Thoracic aorta (tissue), 2 donors: ENCODE measurements around the gene ELMO3. TPM values are rescaled to one million over a fixed set of nuclear protein-coding genes. Genes with fewer than 3 reads are reported as not detected.

Source experiments
- ATAC-seq: fragments of 150-250 bp; one replicate; pipeline ENCODE4 v1.8.0; 2017; ENCODE audit warnings: low read depth; ENCODE audit not compliant: insufficient number of reproducible peaks, low FRiP score
- DNase-seq: peaks from one replicate; pipeline ENCODE4 v3.0.0-alpha.2; 2020; ENCODE audit warnings: low spot score
- H3K27ac ChIP-seq, 2 donors: fragments of 200-600 bp; sonication (generic); 1 replicate in 1 of 2; 2 replicates in 1 of 2; pipeline ENCODE4 v1.5.1; 2016; ENCODE audit warnings: mild to moderate bottlenecking in 2 of 2, moderate library complexity in 2 of 2
- H3K27me3 ChIP-seq: fragments of 200-600 bp; sonication (generic); replicated peaks from 2 replicates; pipeline ENCODE4 v1.6.0; 2016; ENCODE audit warnings: mild to moderate bottlenecking; ENCODE audit not compliant: insufficient read depth
- H3K36me3 ChIP-seq: fragments of 200-600 bp; sonication (generic); one replicate; pipeline ENCODE4 v1.5.1; 2016
- H3K4me1 ChIP-seq, 2 donors: fragments of 200-600 bp; sonication (generic); 1 replicate in 1 of 2; 2 replicates in 1 of 2; pipeline versions ENCODE4 v1.5.1 to v1.6.0; 2016; ENCODE audit warnings: low read depth in 2 of 2, mild to moderate bottlenecking in 1 of 2; ENCODE audit not compliant: control insufficient read depth in 1 of 2
- H3K4me3 ChIP-seq: fragments of 200-600 bp; sonication (generic); 2 replicates; pipeline ENCODE4 v1.5.1; 2016; ENCODE audit warnings: mild to moderate bottlenecking
- H3K9me3 ChIP-seq: fragments of 200-600 bp; sonication (generic); 2 replicates; pipeline ENCODE4 v1.5.1; 2016
- total RNA-seq, 2 donors: library from RNA; depleted of rRNA; stranded (reverse); fragments of >200 nt; gene quantifications; one replicate each; pipeline versions ENCODE4 v1.1.0 to v1.2.3, GENCODE V29; 2016
- TF ChIP-seq, protein P1 (sequence below): fragments of 200-600 bp; sonication (generic); IDR thresholded peaks from one replicate; pipeline ENCODE4 v1.5.1; 2019; ENCODE audit warnings: antibody characterized with exemption

ELMO3 gene
- total RNA-seq, 2 donors from 2014 or later, result 1.4 TPM

DNA sequence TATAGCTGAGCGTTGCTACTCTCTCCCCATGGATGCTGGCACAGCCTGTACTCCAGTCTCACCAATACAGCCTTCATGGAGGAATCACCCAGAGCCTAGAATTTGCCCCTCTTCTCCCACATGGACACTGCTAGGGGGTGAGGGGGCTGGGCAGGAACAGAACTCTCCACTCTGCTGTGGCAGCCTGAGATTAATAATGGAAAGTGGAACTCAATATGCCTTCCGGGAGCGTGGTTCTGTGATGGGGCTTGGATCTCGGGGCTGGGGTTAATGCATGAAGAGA is 51.1 kb downstream of the ELMO3 start:
- TF ChIP-seq, protein P1, sequence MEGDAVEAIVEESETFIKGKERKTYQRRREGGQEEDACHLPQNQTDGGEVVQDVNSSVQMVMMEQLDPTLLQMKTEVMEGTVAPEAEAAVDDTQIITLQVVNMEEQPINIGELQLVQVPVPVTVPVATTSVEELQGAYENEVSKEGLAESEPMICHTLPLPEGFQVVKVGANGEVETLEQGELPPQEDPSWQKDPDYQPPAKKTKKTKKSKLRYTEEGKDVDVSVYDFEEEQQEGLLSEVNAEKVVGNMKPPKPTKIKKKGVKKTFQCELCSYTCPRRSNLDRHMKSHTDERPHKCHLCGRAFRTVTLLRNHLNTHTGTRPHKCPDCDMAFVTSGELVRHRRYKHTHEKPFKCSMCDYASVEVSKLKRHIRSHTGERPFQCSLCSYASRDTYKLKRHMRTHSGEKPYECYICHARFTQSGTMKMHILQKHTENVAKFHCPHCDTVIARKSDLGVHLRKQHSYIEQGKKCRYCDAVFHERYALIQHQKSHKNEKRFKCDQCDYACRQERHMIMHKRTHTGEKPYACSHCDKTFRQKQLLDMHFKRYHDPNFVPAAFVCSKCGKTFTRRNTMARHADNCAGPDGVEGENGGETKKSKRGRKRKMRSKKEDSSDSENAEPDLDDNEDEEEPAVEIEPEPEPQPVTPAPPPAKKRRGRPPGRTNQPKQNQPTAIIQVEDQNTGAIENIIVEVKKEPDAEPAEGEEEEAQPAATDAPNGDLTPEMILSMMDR, result no peak
- no peak for DNase-seq

DNA sequence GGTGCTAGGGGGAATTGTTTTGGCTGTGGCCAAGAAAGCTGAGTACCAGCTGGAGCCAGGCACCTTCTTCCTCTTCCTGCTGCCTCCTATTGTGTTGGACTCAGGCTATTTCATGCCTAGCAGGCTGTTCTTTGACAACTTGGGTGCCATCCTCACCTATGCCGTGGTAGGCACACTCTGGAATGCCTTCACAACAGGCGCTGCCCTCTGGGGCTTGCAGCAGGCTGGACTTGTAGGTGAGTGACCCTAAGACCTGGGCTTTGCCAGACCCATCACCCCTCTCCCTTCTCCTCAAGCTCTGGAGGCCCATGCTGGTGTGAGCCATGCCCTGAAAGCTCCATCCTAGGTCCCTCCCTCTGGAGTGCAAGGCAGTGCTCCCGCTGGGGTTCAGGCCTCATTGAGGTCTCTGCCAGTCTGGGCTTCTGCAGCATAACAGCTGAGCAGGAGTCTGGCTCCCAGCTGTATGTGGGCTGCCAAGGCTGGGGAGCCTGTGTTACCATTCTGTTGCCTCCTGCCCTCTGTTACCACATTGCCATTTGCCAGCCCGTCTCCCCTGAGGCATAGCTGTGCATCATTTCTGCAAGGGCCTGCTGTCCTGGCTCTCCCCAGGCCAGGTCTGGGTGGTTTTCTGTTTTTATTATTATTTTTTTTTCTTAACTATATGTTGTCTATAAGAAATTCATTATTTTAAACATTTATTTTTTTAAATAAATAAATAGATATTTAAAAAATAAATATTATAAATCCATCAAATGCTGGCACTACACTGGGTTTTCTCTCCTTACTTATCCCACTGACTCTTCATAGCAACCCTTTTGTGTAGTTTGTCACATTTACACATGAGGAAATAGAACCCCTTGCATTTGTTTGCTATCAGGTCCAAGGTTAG is 53.9 kb downstream of the ELMO3 start:
- no peaks in the 10 kb centered on the region for H3K9me3 ChIP-seq
- H3K36me3 ChIP-seq, result no peaks in the 10 kb centered on the region
- H3K4me3 ChIP-seq, result no peak overlapping the region
- H3K27me3 ChIP-seq, result no peaks in the 10 kb centered on the region
- TF ChIP-seq, protein P1, result no peak
- H3K4me1 ChIP-seq, result peaks cover 8 to 15% of the 10 kb centered on the region in 2 donors
- H3K27ac ChIP-seq, result no peak overlapping the region
- no peak for DNase-seq
- ATAC-seq, result no peak

More for the DNA sequence above, 51.1 kb downstream of the ELMO3 start:
- H3K9me3 ChIP-seq, result no peaks in the 10 kb centered on the region
- H3K4me1 ChIP-seq, result peaks cover 18 to 29% of the 10 kb centered on the region in 2 donors
- no peak overlapping the region for H3K4me3 ChIP-seq
- no peak for ATAC-seq
- no peaks in the 10 kb centered on the region for H3K27me3 ChIP-seq
- no peaks in the 10 kb centered on the region for H3K36me3 ChIP-seq
- no peak overlapping the region for H3K27ac ChIP-seq

Other genes starting within 250 kb of the ELMO3 start
- 1 to 10 TPM in 1 of 2 donors, under 1 TPM in 1; 0.63 to 1.1 TPM for gene CES3, start 237.9 kb upstream of the ELMO3 start, total RNA-seq
- 1 to 10 TPM; 7.4 to 9.5 TPM for gene CES4A, start 210.5 kb upstream of the ELMO3 start, total RNA-seq
- 10 to 100 TPM; 28.3 to 79.7 TPM for gene CBFB, start 170.0 kb upstream of the ELMO3 start, total RNA-seq
- gene PHAF1, start 89.2 kb upstream of the ELMO3 start, total RNA-seq, result 10 to 100 TPM; 15.6 to 27.2 TPM
- 10 to 100 TPM; 33.5 to 59.6 TPM for gene B3GNT9, start 48.1 kb upstream of the ELMO3 start, total RNA-seq
- gene TRADD, start 39.2 kb upstream of the ELMO3 start, total RNA-seq, result 10 to 100 TPM; 18.4 to 52.1 TPM
- gene FBXL8, start 39.2 kb upstream of the ELMO3 start, total RNA-seq, result 10 to 100 TPM; 25.6 to 40.2 TPM
- gene HSF4, start 34.4 kb upstream of the ELMO3 start, total RNA-seq, result 10 to 100 TPM; 44.1 to 87.5 TPM
- gene NOL3, start 28.6 kb upstream of the ELMO3 start, total RNA-seq, result 10 to 100 TPM; 43.5 to 80.8 TPM
- gene MATCAP1, start 15.2 kb upstream of the ELMO3 start, total RNA-seq, result 10 to 100 TPM; 13.7 to 28.4 TPM
- gene EXOC3L1, start 9.0 kb upstream of the ELMO3 start, total RNA-seq, result 1 to 10 TPM in 1 of 2 donors, under 1 TPM in 1; 0.68 to 1.5 TPM
- 100 to 1,000 TPM in 1 of 2 donors, 10 to 100 TPM in 1; 96.4 to 120 TPM for gene E2F4, start 7.0 kb upstream of the ELMO3 start, total RNA-seq
- 10 to 100 TPM; 21.2 to 32.2 TPM for gene TMEM208, start 28.0 kb downstream of the ELMO3 start, total RNA-seq
- 10 to 100 TPM; 28.5 to 31.7 TPM for gene FHOD1, start 48.4 kb downstream of the ELMO3 start, total RNA-seq
- gene SLC9A5, start 49.8 kb downstream of the ELMO3 start, total RNA-seq, result 1 to 10 TPM; 1.4 to 1.8 TPM
- gene PLEKHG4, start 80.4 kb downstream of the ELMO3 start, total RNA-seq, result 10 to 100 TPM in 1 of 2 donors, 1 to 10 TPM in 1; 3.1 to 15.6 TPM
- gene KCTD19, start 127.6 kb downstream of the ELMO3 start, total RNA-seq, result not detected
- not detected for gene LRRC36, start 127.7 kb downstream of the ELMO3 start, total RNA-seq
- 10 to 100 TPM; 12.6 to 34.9 TPM for gene TPPP3, start 194.4 kb downstream of the ELMO3 start, total RNA-seq
- 10 to 100 TPM; 15.0 to 28.7 TPM for gene ZDHHC1, start 217.3 kb downstream of the ELMO3 start, total RNA-seq
- not detected for gene HSD11B2, start 232.0 kb downstream of the ELMO3 start, total RNA-seq